ENCODE data around the gene TUBD1.

TUBD1 gene

GRCh38 chr17:59827721-59828477 lies 64.8 kb downstream of the TUBD1 start:
- peak overlapping the region; percentile 18; the same call in 1 of the 2 replicates for H3K27ac ChIP-seq (ENCODE audit: low read depth, low read length)
- no peaks in the 10 kb centered on the region for H3K9me2 ChIP-seq (replicated peaks; ENCODE audit: insufficient read depth, low read length)
- H3K4me3 ChIP-seq (ENCODE audit: insufficient read depth, low read length, poor library complexity, severe bottlenecking), result no peak overlapping the region
- H3K4me2 ChIP-seq (ENCODE audit: low read depth, low read length, poor library complexity, severe bottlenecking), result no peak overlapping the region
- H3K9ac ChIP-seq (ENCODE audit: low read length), result no peak overlapping the region
- TF ChIP-seq CTCF (IDR thresholded peaks at IDR 0.05; ENCODE audit: insufficient read depth, low read length, poor library complexity, severe bottlenecking), result no peak
- 0 out of 2 replicates have a peak, but pooled peaks cover 3% of the 10 kb centered on the region for H3F3A ChIP-seq (ENCODE audit: insufficient read depth)
- no peaks in the 10 kb centered on the region for H3K79me2 ChIP-seq (ENCODE audit: insufficient read depth, low read length)
- H2AFZ ChIP-seq (ENCODE audit: low read depth, low read length, severe bottlenecking), result no peak overlapping the region
- no peaks in the 10 kb centered on the region for H3K27me3 ChIP-seq (ENCODE audit: low read length)
- no peaks in the 10 kb centered on the region for H4K20me1 ChIP-seq (ENCODE audit: low read depth, low read length)
- no peaks in the 10 kb centered on the region for H3K9me3 ChIP-seq (ENCODE audit: insufficient read depth, low read length)
- no peaks in the 10 kb centered on the region for H3K36me3 ChIP-seq (ENCODE audit: low read length)

GRCh38 chr17:59826706-59827453 lies 65.9 kb downstream of the TUBD1 start:
- no peak overlapping the region for H3K27ac ChIP-seq (ENCODE audit: low read depth, low read length)

GRCh38 chr17:59825533-59826322 lies 67.0 kb downstream of the TUBD1 start:
- H3K4me2 ChIP-seq (ENCODE audit: low read depth, low read length, poor library complexity, severe bottlenecking), result peak overlapping the region; percentile 9
- H3K27ac ChIP-seq (ENCODE audit: low read depth, low read length), result no peak overlapping the region
- no peaks in the 10 kb centered on the region for H3K9me3 ChIP-seq (ENCODE audit: insufficient read depth, low read length)
- TF ChIP-seq EZH2phosphoT487 (conservative IDR thresholded peaks at IDR 0.05; ENCODE audit: low read length), result no peak
- TF ChIP-seq CTCF (IDR thresholded peaks at IDR 0.05; ENCODE audit: insufficient read depth, low read length, poor library complexity, severe bottlenecking), result no peak
- no peaks in the 10 kb centered on the region for H3K36me3 ChIP-seq (ENCODE audit: low read length)
- no peak overlapping the region for H2AFZ ChIP-seq (ENCODE audit: low read depth, low read length, severe bottlenecking)
- no peak overlapping the region for H3K9ac ChIP-seq (ENCODE audit: low read length)
- H3K27me3 ChIP-seq (ENCODE audit: low read length), result no peaks in the 10 kb centered on the region
- H3K9me2 ChIP-seq (replicated peaks; ENCODE audit: insufficient read depth, low read length), result no peaks in the 10 kb centered on the region
- no peaks in the 10 kb centered on the region for H3K79me2 ChIP-seq (ENCODE audit: insufficient read depth, low read length)
- H4K20me1 ChIP-seq (ENCODE audit: low read depth, low read length), result no peaks in the 10 kb centered on the region
- H3K4me3 ChIP-seq (ENCODE audit: insufficient read depth, low read length, poor library complexity, severe bottlenecking), result no peak overlapping the region
- H3F3A ChIP-seq (ENCODE audit: insufficient read depth), result 0 out of 2 replicates have a peak, but pooled peaks cover 3% of the 10 kb centered on the region

More at GRCh38 chr17:59826706-59827453, 65.9 kb downstream of the TUBD1 start:
- Histone ChIP-seq H3K9me3 (ENCODE audit: insufficient read depth, low read length) (no peaks in the 10 kb centered on the region), H4K20me1 (ENCODE audit: low read depth, low read length) (no peaks in the 10 kb centered on the region), H3K4me3 (ENCODE audit: insufficient read depth, low read length, poor library complexity, severe bottlenecking) (no peak overlapping the region), H3K9me2 (replicated peaks; ENCODE audit: insufficient read depth, low read length) (no peaks in the 10 kb centered on the region), H3K27me3 (ENCODE audit: low read length) (no peaks in the 10 kb centered on the region), H3K79me2 (ENCODE audit: insufficient read depth, low read length) (no peaks in the 10 kb centered on the region), H3F3A (ENCODE audit: insufficient read depth) (0 out of 2 replicates have a peak, but pooled peaks cover 3% of the 10 kb centered on the region), H3K4me2 (ENCODE audit: low read depth, low read length, poor library complexity, severe bottlenecking) (peak overlapping the region; percentile 9), H3K9ac (ENCODE audit: low read length) (no peak overlapping the region), H2AFZ (ENCODE audit: low read depth, low read length, severe bottlenecking) (no peak overlapping the region), H3K36me3 (ENCODE audit: low read length) (no peaks in the 10 kb centered on the region)
- no peak for TF ChIP-seq EZH2phosphoT487 (conservative IDR thresholded peaks at IDR 0.05; ENCODE audit: low read length)
- TF ChIP-seq CTCF (IDR thresholded peaks at IDR 0.05; ENCODE audit: insufficient read depth, low read length, poor library complexity, severe bottlenecking), result no peak
